Measurements from ENCODE around the gene DOCK2. TPM values are rescaled to one million over a fixed set of nuclear protein-coding genes. Genes with fewer than 3 reads are reported as not detected.

Gene DOCK2
- total RNA-seq, 1 donor from 2014 or later = 1.1 TPM

GRCh38 chr5:169917500-169917899 is 280.4 kb downstream of the DOCK2 start:
- no peaks in the 10 kb centered on the region for H3K79me2 ChIP-seq (ENCODE audit: low read depth)
- no peaks in the 10 kb centered on the region for H3K36me3 Mint-ChIP-seq
- H3K36me3 ChIP-seq = no peaks in the 10 kb centered on the region
- no peak overlapping the region for H3K4me3 Mint-ChIP-seq
- no peaks in the 10 kb centered on the region for H3K9me3 ChIP-seq (ENCODE audit: low read depth)
- TF ChIP-seq EZH2 (IDR thresholded peaks at IDR 0.05) = no peak
- no peak for TF ChIP-seq CTCF (IDR thresholded peaks at IDR 0.05)
- no peak for TF ChIP-seq EZH2phosphoT487 (IDR thresholded peaks at IDR 0.05)
- H3K9me3 Mint-ChIP-seq = no peaks in the 10 kb centered on the region
- H3K4me1 ChIP-seq = no peaks in the 10 kb centered on the region
- H3K27me3 Mint-ChIP-seq (ENCODE audit: insufficient read depth, low read depth) = no peaks in the 10 kb centered on the region
- no peak overlapping the region for H3K4me2 ChIP-seq
- no peaks in the 10 kb centered on the region for H3K27me3 ChIP-seq
- no peak overlapping the region for H2AFZ ChIP-seq (replicated peaks)
- no peak overlapping the region for H3K4me3 ChIP-seq
- H3K4me1 Mint-ChIP-seq = no peaks in the 10 kb centered on the region
- H3K27ac Mint-ChIP-seq = no peak overlapping the region
- H3K27ac ChIP-seq = no peak overlapping the region
- no peak overlapping the region for H3K9ac ChIP-seq
- no peaks in the 10 kb centered on the region for H3F3A ChIP-seq (ENCODE audit: low read depth)
- no peak for DNase-seq (ENCODE audit: low spot score)
- H4K20me1 ChIP-seq (ENCODE audit: low read depth) = no peaks in the 10 kb centered on the region

DNA sequence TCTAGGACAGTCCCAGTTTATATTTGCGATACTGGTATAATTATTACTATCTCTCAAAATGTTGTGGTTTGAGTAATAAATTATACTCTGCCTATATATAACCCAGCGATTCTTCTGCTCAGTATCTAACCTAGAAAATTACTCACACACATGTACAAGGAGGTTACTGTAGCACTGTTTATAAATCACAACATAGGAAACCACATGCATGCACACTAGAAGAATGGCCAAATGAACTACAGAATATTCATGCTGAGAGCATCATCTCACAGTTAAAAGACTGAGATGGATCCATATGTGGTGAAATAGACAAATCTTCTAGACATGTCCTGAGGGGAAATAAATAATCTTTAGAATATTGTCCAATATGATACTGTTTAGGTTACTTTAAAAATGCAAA is 281.2 kb downstream of the DOCK2 start:
- H3K36me3 Mint-ChIP-seq = no peaks in the 10 kb centered on the region

GRCh38 chr5:169920474-169920873 is 283.4 kb downstream of the DOCK2 start:
- Histone ChIP-seq H3K27ac (no peak overlapping the region), H3K9me3 (ENCODE audit: low read depth) (no peaks in the 10 kb centered on the region), H3K4me1 (peaks cover 11% of the 10 kb centered on the region), H3K36me3 (no peaks in the 10 kb centered on the region), H3F3A (ENCODE audit: low read depth) (no peaks in the 10 kb centered on the region), H4K20me1 (ENCODE audit: low read depth) (no peaks in the 10 kb centered on the region), H3K4me2 (no peak overlapping the region), H3K79me2 (ENCODE audit: low read depth) (no peaks in the 10 kb centered on the region), H3K4me3 (no peak overlapping the region), H3K27me3 (no peaks in the 10 kb centered on the region), H2AFZ (replicated peaks) (no peak overlapping the region), H3K9ac (no peak overlapping the region)
- H3K4me1 Mint-ChIP-seq = no peaks in the 10 kb centered on the region
- no peaks in the 10 kb centered on the region for H3K9me3 Mint-ChIP-seq
- H3K4me3 Mint-ChIP-seq = no peak overlapping the region
- no peak for TF ChIP-seq CTCF (IDR thresholded peaks at IDR 0.05)
- no peak for TF ChIP-seq EZH2phosphoT487 (IDR thresholded peaks at IDR 0.05)
- TF ChIP-seq EZH2 (IDR thresholded peaks at IDR 0.05) = no peak
- H3K27me3 Mint-ChIP-seq (ENCODE audit: insufficient read depth, low read depth) = peaks cover 2% of the 10 kb centered on the region
- no peak overlapping the region for H3K27ac Mint-ChIP-seq
- DNase-seq (ENCODE audit: low spot score) = no peak
- H3K36me3 Mint-ChIP-seq = no peaks in the 10 kb centered on the region

More for the DNA sequence above, 281.2 kb downstream of the DOCK2 start:
- H3K4me2 ChIP-seq = no peak overlapping the region
- Mint-ChIP-seq H3K27ac (no peak overlapping the region), H3K27me3 (ENCODE audit: insufficient read depth, low read depth) (no peaks in the 10 kb centered on the region), H3K9me3 (no peaks in the 10 kb centered on the region), H3K4me1 (no peaks in the 10 kb centered on the region), H3K4me3 (no peak overlapping the region)
- no peak for DNase-seq (ENCODE audit: low spot score)
- H3K27me3 ChIP-seq = no peaks in the 10 kb centered on the region
- no peaks in the 10 kb centered on the region for H3K79me2 ChIP-seq (ENCODE audit: low read depth)
- H3K4me1 ChIP-seq = no peaks in the 10 kb centered on the region
- no peak overlapping the region for H3K4me3 ChIP-seq
- H2AFZ ChIP-seq (replicated peaks) = no peak overlapping the region
- H3K36me3 ChIP-seq = no peaks in the 10 kb centered on the region
- no peak overlapping the region for H3K27ac ChIP-seq
- H3F3A ChIP-seq (ENCODE audit: low read depth) = no peaks in the 10 kb centered on the region
- no peaks in the 10 kb centered on the region for H4K20me1 ChIP-seq (ENCODE audit: low read depth)
- TF ChIP-seq EZH2phosphoT487 (IDR thresholded peaks at IDR 0.05) = no peak
- no peak for TF ChIP-seq EZH2 (IDR thresholded peaks at IDR 0.05)
- no peak for TF ChIP-seq CTCF (IDR thresholded peaks at IDR 0.05)
- no peak overlapping the region for H3K9ac ChIP-seq
- H3K9me3 ChIP-seq (ENCODE audit: low read depth) = no peaks in the 10 kb centered on the region

All from neural progenitor cell (in vitro differentiated cells).